Adrenal gland (tissue), 12 donors: ENCODE results near the gene RNF223. TPM values are rescaled to one million over a fixed set of nuclear protein-coding genes. Genes with fewer than 3 reads are reported as not detected.

Experiments used
- DNase-seq, 7 donors: peaks; one replicate each; pipeline ENCODE4 v3.0.0-alpha.2; 2019 to 2020
- H3K27ac ChIP-seq, 5 donors: fragments of 200-600 bp; sonication (generic) in 4 of 5; 1 replicate in 3 of 5; 2 replicates in 2 of 5; pipeline versions ENCODE4 v1.5.1 to v1.8.0; 2016 to 2020; ENCODE audit warnings: mild to moderate bottlenecking in 1 of 5
- H3K27me3 ChIP-seq: fragments of 200-600 bp; 2 replicates; pipeline ENCODE4 v1.8.0; 2021
- H3K36me3 ChIP-seq, 2 donors: fragments of 200-600 bp; replicated peaks in 1 of 2; 1 replicate in 1 of 2; 2 replicates in 1 of 2; pipeline versions ENCODE4 v1.5.1 to v1.8.0; 2018 to 2022
- H3K4me1 ChIP-seq, 2 donors: fragments of 200-600 bp; replicated peaks in 1 of 2; 1 replicate in 1 of 2; 2 replicates in 1 of 2; pipeline versions ENCODE4 v1.5.1 to v1.8.0; 2018 to 2021
- H3K4me3 ChIP-seq, 4 donors: fragments of 200-600 bp; sonication (generic) in 3 of 4; one replicate each; pipeline ENCODE4 v1.5.1; 2016 to 2018
- H3K9me3 ChIP-seq, 3 donors: fragments of 200-600 bp; sonication (generic) in 1 of 3; replicated peaks in 1 of 3; 1 replicate in 2 of 3; 2 replicates in 1 of 3; pipeline versions ENCODE4 v1.5.1 to v1.8.0; 2016 to 2021
- CTCF ChIP-seq, 6 experiments: fragments of 450-650 bp in 4 of 6; fragments of 200-600 bp in 2 of 6; sonication (generic) in 1 of 6; IDR thresholded peaks; 1 replicate in 5 of 6; 2 replicates in 1 of 6; pipeline versions ENCODE4 v1.5.1 to v1.8.0; 2016 to 2021; ENCODE audit warnings: antibody characterized with exemption in 6 of 6, mild to moderate bottlenecking in 2 of 6, moderate library complexity in 1 of 6
- POLR2A ChIP-seq, 2 donors: fragments of 450-650 bp; IDR thresholded peaks; one replicate each; pipeline ENCODE4 v1.6.1; 2017; ENCODE audit warnings: antibody characterized with exemption in 2 of 2, mild to moderate bottlenecking in 2 of 2, moderate library complexity in 1 of 2
- WGBS, 4 donors: extraction: QIAGEN DNeasy Blood & Tissue Kit in 2 of 4; methylation state at CpG; one replicate each; pipeline versions ENCODE4 v1.1.5 to v1.1.7; 2013 to 2017; 5-methylcytosine and 5-hydroxymethylcytosine counted together
- intact Hi-C, 2 donors: fragments of 100-400 bp; cut with DNase I; formaldehyde crosslinking; loops; one replicate each; pipeline versions ENCODE4 v1.14.1 to v1.15.0; 2022 to 2023
- polyA plus RNA-seq, 3 donors: library from polyadenylated mRNA; stranded (reverse); fragments of 200-250 nt in 2 of 3; fragments of 350-450 nt in 1 of 3; fragmentation: Illumina TruSeq in 1 of 3; extraction: RNeasy Lipid Tissue Mini Kit (QIAGEN cat#74804) in 1 of 3; gene quantifications; one replicate each; pipeline ENCODE4 v1.2.3, GENCODE V29; 2013 to 2014
- total RNA-seq, 9 donors: library from RNA; depleted of rRNA in 4 of 9; stranded (reverse); fragments of >200 nt in 4 of 9; fragments of 120-200 nt in 1 of 9; fragmentation: NEBNext Ultra II Directional in 1 of 9; extraction: Animal tissue kit (Norgen Biotek cat#: 25700) in 1 of 9; gene quantifications; one replicate each; pipeline versions ENCODE4 v1.1.0 to v1.2.4, GENCODE V29; 2013 to 2023
- donor health status: healthy with polysubstance abuse.
- donor health status: Bipolar disorder and iron deficiency.
- donor health status: DM: yes; HTN: yes; CAD: no.
- donor health status: DM: no; HTN: no; CAD: no.
- donor health status: DM: no; HTN: no; CAD: no.
- donor health status: DM: yes; HTN: yes; CAD: no.

Gene RNF223
- total and polyA plus RNA-seq, 12 donors: 0.03 TPM; not detected in 11

GRCh38 chr1:1072849-1073742 is 1.0 kb downstream of the RNF223 start:
- peaks cover 3 to 5% of the 10 kb centered on the region in 2 donors for H3K4me1 ChIP-seq
- no peaks in the 10 kb centered on the region for H3K36me3 ChIP-seq
- intact Hi-C loops: no loop called here
- no peak overlapping the region for H3K27ac ChIP-seq
- H3K27me3 ChIP-seq: peaks cover 20% of the 10 kb centered on the region
- no peak overlapping the region for H3K4me3 ChIP-seq
- 73 to 84% (median 77%) methylated on average over 12 to 28 of the region's 28 CpGs for WGBS, 4 donors
- H3K9me3 ChIP-seq: no peaks in the 10 kb centered on the region
- TF ChIP-seq POLR2A (IDR thresholded peaks at IDR 0.05): no peak
- TF ChIP-seq CTCF (IDR thresholded peaks at IDR 0.05): no peak
- DNase-seq: no peak

- Histone ChIP-seq H3K4me3 (no peak overlapping the region), H3K36me3 (no peaks in the 10 kb centered on the region), H3K9me3 (no peaks in the 10 kb centered on the region), H3K27me3 (peaks cover 26% of the 10 kb centered on the region), H3K27ac (no peak overlapping the region), H3K4me1 (peaks cover 3 to 5% of the 10 kb centered on the region in 2 donors)
- TF ChIP-seq CTCF (IDR thresholded peaks at IDR 0.05): no peak
- no peak for TF ChIP-seq POLR2A (IDR thresholded peaks at IDR 0.05)
- WGBS, 4 donors: 44 to 74% (median 73%) methylated on average over 8 to 21 of the region's 21 CpGs
- no peak for DNase-seq
- intact Hi-C loops: no loop called here
Observed at GRCh38 chr1:1072299-1072848, 1.7 kb downstream of the RNF223 start.

- H3K36me3 ChIP-seq: no peaks in the 10 kb centered on the region
- intact Hi-C loops: no loop called here
- TF ChIP-seq CTCF (IDR thresholded peaks at IDR 0.05): no peak
- TF ChIP-seq POLR2A (IDR thresholded peaks at IDR 0.05): no peak
- DNase-seq: no peak
- H3K4me3 ChIP-seq: no peak overlapping the region
- H3K9me3 ChIP-seq: no peaks in the 10 kb centered on the region
- peaks cover 3 to 5% of the 10 kb centered on the region in 2 donors for H3K4me1 ChIP-seq
- 81 to 89% (median 84%) methylated on average over 16 to 56 of the region's 56 CpGs for whole genome bisulfite sequencing, 4 donors
- peaks cover 31% of the 10 kb centered on the region for H3K27me3 ChIP-seq
- H3K27ac ChIP-seq: no peak overlapping the region
Observed at GRCh38 chr1:1071486-1072298, 2.4 kb downstream of the RNF223 start.
